H1 (cell line): Measurements from ENCODE around the gene FKBP8. TPM values are rescaled to one million over a fixed set of nuclear protein-coding genes. Genes with fewer than 3 reads are reported as not detected.

Experiments
- CREB1 ChIP-seq: IDR thresholded peaks from 2 replicates; pipeline ENCODE4 v1.6.1; 2012; ENCODE audit warnings: inconsistent platforms
- POLR2AphosphoS5 ChIP-seq: IDR thresholded peaks from 2 replicates; pipeline ENCODE4 v1.6.1; 2011; ENCODE audit warnings: low read depth, low read length
- SAP30 ChIP-seq: fragments of 300-600 bp; sonication (generic); IDR thresholded peaks from 2 replicates; pipeline ENCODE4 v1.7.1; 2012; ENCODE audit warnings: low read length, moderate library complexity, mild to moderate bottlenecking, inconsistent platforms; ENCODE audit not compliant: insufficient read depth, insufficient replicate concordance
- polyA plus RNA-seq, 7 experiments: library from polyadenylated mRNA; depleted of rRNA in 3 of 7; stranded (reverse) in 5 of 7; unstranded in 2 of 7; fragments of >200 nt in 5 of 7; fragments of 200-250 nt in 2 of 7; gene quantifications; 1 replicate in 5 of 7; 2 replicates in 1 of 7; 4 replicates in 1 of 7; pipeline versions ENCODE4 v1.2.1 to v1.2.3, GENCODE V29; 2011 to 2013; ENCODE audit warnings: missing spikeins in 2 of 7, mixed read lengths in 2 of 7
- total RNA-seq: library from RNA; stranded (reverse); fragmentation: NEBNext Ultra II Directional; extraction: Animal tissue kit (Norgen Biotek cat#: 25700); gene quantifications from 2 replicates; pipeline ENCODE4 v1.2.1, GENCODE V29; 2021

Gene FKBP8
- total and polyA plus RNA-seq, 2 of the 8 experiments (the other 6 are each of a cell fraction or from before 2014, with no cell fraction given), result 264 to 309 TPM

DNA sequence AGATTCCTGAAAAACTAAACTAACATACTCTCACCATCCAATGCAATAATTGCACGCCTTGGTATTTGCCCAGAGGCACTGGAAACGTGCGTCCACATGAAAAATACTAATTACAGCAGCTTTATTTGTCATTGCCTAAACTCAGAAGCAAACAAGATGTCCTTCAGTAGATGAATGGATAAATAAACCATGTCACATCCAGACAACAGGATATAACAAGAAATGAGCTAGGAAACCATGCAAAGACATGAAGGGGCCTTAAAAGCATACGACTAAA is 46.5 kb downstream of the FKBP8 start (continued):
- TF ChIP-seq SAP30 (no peak), CREB1 (no peak), POLR2AphosphoS5 (no peak)
